Peyer's patch (tissue), 4 donors: ENCODE results near the gene PLSCR2.

Source experiments
- POLR2A ChIP-seq, 2 donors: fragments of 450-650 bp; IDR thresholded peaks; one replicate each; pipeline ENCODE4 v1.5.1; 2017; ENCODE audit warnings: antibody characterized with exemption in 2 of 2, mild to moderate bottlenecking in 2 of 2, moderate library complexity in 2 of 2
- TF ChIP-seq, protein P1 (sequence below), 6 experiments: fragments of 450-650 bp in 4 of 6; fragments of 200-600 bp in 2 of 6; sonication (generic) in 1 of 6; IDR thresholded peaks; one replicate each; pipeline ENCODE4 v1.5.1; 2017 to 2019; ENCODE audit warnings: antibody characterized with exemption in 6 of 6, mild to moderate bottlenecking in 3 of 6, moderate library complexity in 1 of 6

DNA sequence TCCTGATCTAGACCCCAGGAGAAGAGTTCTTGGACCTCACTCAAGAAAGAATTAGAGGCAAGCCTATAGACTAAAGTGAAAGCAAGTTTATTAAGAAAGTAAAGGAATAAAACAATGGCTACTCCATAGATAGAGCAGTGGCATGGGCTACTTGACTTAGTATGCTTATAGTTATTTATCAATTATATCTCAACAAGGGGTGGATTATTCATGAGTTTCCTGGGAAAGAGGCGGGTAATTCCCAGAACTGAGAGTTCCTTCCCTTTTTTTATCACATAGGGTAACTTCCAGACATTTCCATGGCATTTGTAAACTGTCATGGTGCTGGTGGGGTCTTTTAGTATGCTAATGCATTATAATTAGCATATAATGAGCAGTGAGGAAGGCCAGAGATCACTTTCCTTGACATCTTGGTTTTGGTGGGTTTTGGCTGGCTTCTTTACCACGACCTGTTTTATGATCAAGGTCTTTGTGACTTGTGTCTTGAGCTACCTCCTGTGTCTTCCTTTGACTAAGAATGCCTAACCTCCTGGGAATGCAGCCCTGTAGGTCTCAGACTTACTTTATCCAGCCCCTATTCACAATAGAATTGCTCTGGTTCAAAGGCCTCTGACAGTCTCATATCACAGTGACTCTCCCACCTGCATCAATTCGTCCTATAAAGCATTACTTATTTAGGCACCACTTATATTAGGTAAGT is 35.3 kb upstream of the PLSCR2 start:
- TF ChIP-seq, protein P1, sequence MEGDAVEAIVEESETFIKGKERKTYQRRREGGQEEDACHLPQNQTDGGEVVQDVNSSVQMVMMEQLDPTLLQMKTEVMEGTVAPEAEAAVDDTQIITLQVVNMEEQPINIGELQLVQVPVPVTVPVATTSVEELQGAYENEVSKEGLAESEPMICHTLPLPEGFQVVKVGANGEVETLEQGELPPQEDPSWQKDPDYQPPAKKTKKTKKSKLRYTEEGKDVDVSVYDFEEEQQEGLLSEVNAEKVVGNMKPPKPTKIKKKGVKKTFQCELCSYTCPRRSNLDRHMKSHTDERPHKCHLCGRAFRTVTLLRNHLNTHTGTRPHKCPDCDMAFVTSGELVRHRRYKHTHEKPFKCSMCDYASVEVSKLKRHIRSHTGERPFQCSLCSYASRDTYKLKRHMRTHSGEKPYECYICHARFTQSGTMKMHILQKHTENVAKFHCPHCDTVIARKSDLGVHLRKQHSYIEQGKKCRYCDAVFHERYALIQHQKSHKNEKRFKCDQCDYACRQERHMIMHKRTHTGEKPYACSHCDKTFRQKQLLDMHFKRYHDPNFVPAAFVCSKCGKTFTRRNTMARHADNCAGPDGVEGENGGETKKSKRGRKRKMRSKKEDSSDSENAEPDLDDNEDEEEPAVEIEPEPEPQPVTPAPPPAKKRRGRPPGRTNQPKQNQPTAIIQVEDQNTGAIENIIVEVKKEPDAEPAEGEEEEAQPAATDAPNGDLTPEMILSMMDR (IDR thresholded peaks at IDR 0.05), result no peak
- TF ChIP-seq POLR2A (IDR thresholded peaks at IDR 0.05), result no peak
